Heart right ventricle (tissue), 16 donors: ENCODE results near the gene PIH1D2. TPM values are rescaled to one million over a fixed set of nuclear protein-coding genes. Genes with fewer than 3 reads are reported as not detected.

Experiments used
- ATAC-seq, 8 donors: fragments of 200-7000 bp; cut with Tn5 transposase; one replicate each; pipeline ENCODE4 v1.9.1; 2020; ENCODE audit warnings: mild to moderate bottlenecking in 8 of 8, moderate library complexity in 8 of 8, moderate number of reproducible peaks in 1 of 8
- DNase-seq, 2 donors: peaks; one replicate each; pipeline ENCODE4 v3.0.0-alpha.2; 2020
- H3K27ac ChIP-seq, 10 donors: fragments of 200-600 bp; sonication (generic) in 2 of 10; one replicate each; pipeline versions ENCODE4 v1.5.0 to v1.8.0; 2020 to 2022; ENCODE audit warnings: mild to moderate bottlenecking in 3 of 10
- H3K27me3 ChIP-seq, 7 donors: fragments of 200-600 bp; one replicate each; pipeline ENCODE4 v1.8.0; 2021 to 2022; ENCODE audit warnings: mild to moderate bottlenecking in 2 of 7
- H3K36me3 ChIP-seq, 9 donors: fragments of 200-600 bp; sonication (generic) in 1 of 9; one replicate each; pipeline versions ENCODE4 v1.5.0 to v1.8.0; 2020 to 2022; ENCODE audit warnings: mild to moderate bottlenecking in 2 of 9
- H3K4me1 ChIP-seq, 9 donors: fragments of 200-600 bp; sonication (generic) in 1 of 9; one replicate each; pipeline versions ENCODE4 v1.5.0 to v1.8.0; 2020 to 2022; ENCODE audit warnings: mild to moderate bottlenecking in 4 of 9
- H3K4me3 ChIP-seq, 10 donors: fragments of 200-600 bp; sonication (generic) in 2 of 10; one replicate each; pipeline versions ENCODE4 v1.5.0 to v1.8.0; 2020 to 2022; ENCODE audit warnings: mild to moderate bottlenecking in 7 of 10, moderate library complexity in 2 of 10
- H3K9me3 ChIP-seq, 11 donors: fragments of 200-600 bp in 10 of 11; sonication (generic) in 2 of 11; one replicate each; pipeline versions ENCODE4 v1.5.0 to v1.8.0; 2013 to 2022; ENCODE audit warnings: mild to moderate bottlenecking in 2 of 11, control low read depth in 1 of 11, moderate library complexity in 1 of 11
- WGBS, 2 donors: extraction: QIAGEN DNeasy Blood & Tissue Kit; methylation state at CpG; one replicate each; pipeline ENCODE4 v1.1.7; 2013; ENCODE audit warnings: inconsistent platforms in 1 of 2; 5-methylcytosine and 5-hydroxymethylcytosine counted together
- intact Hi-C, 10 donors: fragments of 100-400 bp; cut with DNase I; formaldehyde crosslinking; loops; one replicate each; pipeline versions ENCODE4 v1.11.1 to v1.14.2; 2022
- polyA plus RNA-seq, 2 donors: library from polyadenylated mRNA; stranded (reverse); fragments of 200-250 nt; gene quantifications; one replicate each; pipeline ENCODE4 v1.2.3, GENCODE V29; 2013
- total RNA-seq, 10 donors: library from RNA; stranded (reverse); fragmentation: NEBNext Ultra II Directional in 3 of 10; extraction: Animal tissue kit (Norgen Biotek cat#: 25700) in 3 of 10; gene quantifications; one replicate each; pipeline versions ENCODE4 v1.2.1 to v1.2.4, GENCODE V29; 2021 to 2023
- TF ChIP-seq, protein P1 (sequence below), 9 donors: fragments of 200-600 bp; sonication (generic) in 2 of 9; IDR thresholded peaks; one replicate each; pipeline versions ENCODE4 v1.5.0 to v1.8.0; 2021 to 2022; ENCODE audit warnings: antibody characterized with exemption in 9 of 9, mild to moderate bottlenecking in 5 of 9, moderate library complexity in 1 of 9
- donor health status: Arrhythmogenic right ventricular cardiomyopathy.
- donor health status: ischemic (EF 13 %, LVEDD 7.1; RV severe dilation, severe dysfunction).
- donor health status: healthy with polysubstance abuse.
- donor health status: DM: no; HTN: yes; CAD: no.
- donor health status: DM: no; HTN: no; CAD: no.
- donor health status: ischemic (EF 25% LVEDD 6.9; RV normal size, moderate dysfunction).
- donor health status: ischemic (EF 25% LVEDD 5.7; RV mildly dilated, moderate dysfunction).
- donor health status: healthy.
- donor health status: DM: yes; HTN: yes; CAD: no.
- donor health status: Ischemic cardiomyopathy.
- donor health status: ischemic (EF 35%, LVEDD 5.7; RV mildly dilated, moderate dysfunction).
- donor health status: nonischemic (EF 11% LVEDD 7.7; RV severe dilation, severe dysfunction).
- donor health status: DM: yes; HTN: yes; CAD: no.
- donor health status: PGD.
- donor health status: ischemic (EF 29% LVEDD 5.4; RV normal size, mild dysfunction).
- donor health status: nonischemic (EF 23%, LVEDD 6.1; RV moderate dilation, normal function).

The PIH1D2 gene
- total and polyA plus RNA-seq, 12 donors: 1.0 to 3.5 (median 1.9) TPM

DNA sequence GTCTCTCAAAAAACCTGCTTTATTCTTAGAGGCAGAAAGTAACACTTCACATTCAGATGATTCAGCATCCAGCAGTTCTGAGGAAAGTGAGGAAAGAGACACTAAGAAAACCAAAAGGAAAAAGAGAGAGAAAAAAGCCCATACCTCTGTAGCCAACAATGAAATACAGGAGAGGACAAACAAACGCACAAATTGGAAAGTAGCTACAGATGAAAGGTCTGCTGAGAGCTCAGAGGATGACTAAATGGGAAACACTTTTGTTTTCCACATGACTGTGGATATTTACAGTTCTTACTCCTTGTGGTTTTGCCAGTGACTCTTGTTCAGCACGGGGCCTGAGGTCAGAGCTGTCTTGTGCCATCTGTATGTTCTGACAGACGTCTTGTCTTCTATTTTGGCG is 8.9 kb upstream of the PIH1D2 start:
- intact Hi-C loops: loop anchor here in 4 of 10 donors (10.0 kb wide), 3 partner anchors 148 to 208 kb away; partner anchors contain the start of genes ALG9 (in 2 of the 4), CFAP68 (in 2 of the 4), DIXDC1 (in 2 of the 4) and FDXACB1 (in 2 of the 4)
- H3K9me3 ChIP-seq: no peaks in the 10 kb centered on the region
- WGBS, 2 donors: 63 to 69% methylated on average over 4 of the region's 4 CpGs
- H3K4me1 ChIP-seq: peaks cover 0 to 40% (median 16%) of the 10 kb centered on the region in 9 donors
- H3K4me3 ChIP-seq: no peak overlapping the region
- peaks cover 0 to 77% (median 63%) of the 10 kb centered on the region in 9 donors for H3K36me3 ChIP-seq
- no peaks in the 10 kb centered on the region for H3K27me3 ChIP-seq
- H3K27ac ChIP-seq: peak overlapping the region in 8 of 10 donors; percentile 2 to 72 (median 61)
- TF ChIP-seq, protein P1, sequence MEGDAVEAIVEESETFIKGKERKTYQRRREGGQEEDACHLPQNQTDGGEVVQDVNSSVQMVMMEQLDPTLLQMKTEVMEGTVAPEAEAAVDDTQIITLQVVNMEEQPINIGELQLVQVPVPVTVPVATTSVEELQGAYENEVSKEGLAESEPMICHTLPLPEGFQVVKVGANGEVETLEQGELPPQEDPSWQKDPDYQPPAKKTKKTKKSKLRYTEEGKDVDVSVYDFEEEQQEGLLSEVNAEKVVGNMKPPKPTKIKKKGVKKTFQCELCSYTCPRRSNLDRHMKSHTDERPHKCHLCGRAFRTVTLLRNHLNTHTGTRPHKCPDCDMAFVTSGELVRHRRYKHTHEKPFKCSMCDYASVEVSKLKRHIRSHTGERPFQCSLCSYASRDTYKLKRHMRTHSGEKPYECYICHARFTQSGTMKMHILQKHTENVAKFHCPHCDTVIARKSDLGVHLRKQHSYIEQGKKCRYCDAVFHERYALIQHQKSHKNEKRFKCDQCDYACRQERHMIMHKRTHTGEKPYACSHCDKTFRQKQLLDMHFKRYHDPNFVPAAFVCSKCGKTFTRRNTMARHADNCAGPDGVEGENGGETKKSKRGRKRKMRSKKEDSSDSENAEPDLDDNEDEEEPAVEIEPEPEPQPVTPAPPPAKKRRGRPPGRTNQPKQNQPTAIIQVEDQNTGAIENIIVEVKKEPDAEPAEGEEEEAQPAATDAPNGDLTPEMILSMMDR (IDR thresholded peaks at IDR 0.05): no peak
- DNase-seq (peak in 1 of 2 donors; percentile 9), ATAC-seq (peak in 4 of 8 donors; percentile 29 to 41 (median 31))

DNA sequence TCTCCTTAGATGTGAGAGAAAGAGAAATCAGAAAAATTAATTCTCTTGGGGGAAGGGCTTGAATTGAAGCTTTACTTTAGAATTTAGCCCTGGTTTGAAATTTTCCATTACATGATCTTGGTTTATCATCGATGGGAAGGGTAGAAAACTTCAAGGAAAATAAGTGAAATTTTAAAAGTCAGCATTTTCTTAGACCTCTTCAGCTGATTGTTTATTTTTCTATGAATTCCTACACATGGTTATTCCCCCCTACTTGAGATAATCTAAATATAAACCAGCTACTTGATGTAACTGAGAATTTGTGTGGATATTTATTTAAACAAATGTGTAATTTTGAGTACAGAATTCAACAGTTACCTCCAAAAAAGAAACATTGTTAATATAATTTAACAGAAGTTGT is 10.9 kb downstream of the PIH1D2 start:
- TF ChIP-seq, protein P1 (IDR thresholded peaks at IDR 0.05): no peak
- WGBS, 2 donors: 75 to 78% methylated on average over 1 of the region's 1 CpG
- Histone ChIP-seq H3K4me3 (no peak overlapping the region), H3K4me1 (no peaks in the 10 kb centered on the region), H3K36me3 (peaks cover 0 to 73% (median 25%) of the 10 kb centered on the region in 9 donors), H3K27me3 (no peaks in the 10 kb centered on the region), H3K27ac (no peak overlapping the region), H3K9me3 (no peaks in the 10 kb centered on the region)
- intact Hi-C loops: no loop called here
- ATAC-seq: no peak
- DNase-seq: no peak

DNA sequence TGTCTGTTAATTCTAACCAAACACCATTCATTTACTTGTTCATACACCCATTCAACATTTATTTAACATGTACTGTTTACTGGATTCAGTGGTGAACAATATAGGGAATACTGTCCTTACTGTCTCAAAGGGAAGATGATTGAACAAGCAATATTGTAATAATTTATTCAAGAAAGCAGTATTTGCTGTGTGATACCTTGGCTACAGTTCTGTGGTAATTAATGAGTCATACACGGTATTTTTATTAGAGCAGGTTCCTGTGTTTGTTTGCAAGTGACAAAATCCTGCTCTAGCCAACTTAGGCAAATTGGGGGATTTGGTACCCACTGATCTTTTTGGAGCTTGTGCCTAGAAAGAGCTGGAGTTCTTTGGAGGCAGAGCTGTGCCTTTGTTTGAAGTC is 15.7 kb downstream of the PIH1D2 start:
- intact Hi-C loops: no loop called here
- WGBS, 2 donors: 66 to 67% methylated on average over 1 of the region's 1 CpG
- no peak for ATAC-seq
- TF ChIP-seq, protein P1 (IDR thresholded peaks at IDR 0.05): no peak
- Histone ChIP-seq H3K4me3 (no peak overlapping the region), H3K36me3 (peaks cover 0 to 98% (median 49%) of the 10 kb centered on the region in 9 donors), H3K27ac (no peak overlapping the region), H3K4me1 (no peaks in the 10 kb centered on the region), H3K27me3 (no peaks in the 10 kb centered on the region), H3K9me3 (no peaks in the 10 kb centered on the region)
- DNase-seq: no peak

DNA sequence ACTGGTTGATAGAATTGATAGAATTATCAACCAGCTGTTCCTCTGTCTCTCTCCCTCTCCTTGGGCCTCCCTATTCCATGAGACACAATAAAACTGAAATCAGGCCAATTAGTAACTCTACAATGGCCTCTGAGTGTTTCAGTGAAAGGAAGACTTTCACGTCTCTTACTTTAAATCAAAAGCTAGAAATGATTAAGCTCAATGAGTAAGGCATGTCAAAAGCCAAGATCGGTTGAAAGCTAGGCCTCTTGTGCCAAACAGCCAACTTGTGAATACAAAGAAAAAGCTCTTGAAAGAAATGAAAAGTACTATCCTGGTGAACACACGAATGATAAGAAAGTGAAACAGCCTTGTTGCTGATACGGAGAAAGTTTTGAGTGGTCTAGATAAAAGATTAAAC is 16.6 kb downstream of the PIH1D2 start:
- Histone ChIP-seq H3K36me3 (peaks cover 0 to 98% (median 47%) of the 10 kb centered on the region in 9 donors), H3K4me3 (no peak overlapping the region), H3K9me3 (no peaks in the 10 kb centered on the region), H3K27ac (no peak overlapping the region), H3K27me3 (no peaks in the 10 kb centered on the region), H3K4me1 (no peaks in the 10 kb centered on the region)
- 66 to 82% methylated on average over 4 of the region's 4 CpGs for WGBS, 2 donors
- TF ChIP-seq, protein P1 (IDR thresholded peaks at IDR 0.05): no peak
- ATAC-seq (no peak), DNase-seq (no peak)
- intact Hi-C loops: no loop called here
